GM12801 (cell line): ENCODE results near the gene CCDC177.

Experiments
- TF ChIP-seq, protein P1 (sequence below): IDR thresholded peaks from one replicate; pipeline ENCODE4 v1.5.1; 2011; ENCODE audit warnings: control low read depth; ENCODE audit not compliant: insufficient read length; ENCODE audit errors: extremely low read depth

CCDC177 gene

DNA sequence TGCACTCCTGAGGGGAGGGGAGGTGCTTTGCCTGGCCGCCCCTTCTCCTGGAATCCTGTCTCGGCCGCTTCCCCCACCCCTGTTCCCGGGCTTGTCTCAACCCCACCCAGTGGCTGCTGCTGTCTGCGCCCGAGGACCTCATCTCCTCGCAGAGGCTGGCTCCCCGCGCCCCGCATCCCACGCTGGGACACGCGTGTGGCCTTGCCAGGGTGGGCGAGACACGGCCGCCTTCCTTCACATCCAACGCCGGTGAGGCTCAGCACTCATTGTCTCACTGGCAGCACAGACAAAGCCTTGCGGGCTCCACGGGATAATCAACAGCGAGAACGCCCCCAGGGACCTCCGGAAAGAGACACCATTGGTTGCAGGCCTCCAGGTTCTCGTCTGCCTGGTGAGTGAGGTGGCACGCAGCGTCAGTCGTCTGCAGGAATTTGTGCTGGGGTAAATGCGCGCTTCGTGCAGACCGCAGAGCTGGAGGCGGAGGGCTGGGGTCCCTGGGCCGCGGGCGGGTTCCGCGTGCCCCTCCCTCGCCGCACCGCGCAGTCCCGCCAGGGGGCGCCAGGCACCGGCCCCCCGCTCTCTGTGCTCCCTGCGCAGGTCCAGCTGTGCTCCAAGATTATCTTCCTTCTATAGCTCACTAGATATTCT, 26.8 kb downstream of the CCDC177 start:
- TF ChIP-seq, protein P1, sequence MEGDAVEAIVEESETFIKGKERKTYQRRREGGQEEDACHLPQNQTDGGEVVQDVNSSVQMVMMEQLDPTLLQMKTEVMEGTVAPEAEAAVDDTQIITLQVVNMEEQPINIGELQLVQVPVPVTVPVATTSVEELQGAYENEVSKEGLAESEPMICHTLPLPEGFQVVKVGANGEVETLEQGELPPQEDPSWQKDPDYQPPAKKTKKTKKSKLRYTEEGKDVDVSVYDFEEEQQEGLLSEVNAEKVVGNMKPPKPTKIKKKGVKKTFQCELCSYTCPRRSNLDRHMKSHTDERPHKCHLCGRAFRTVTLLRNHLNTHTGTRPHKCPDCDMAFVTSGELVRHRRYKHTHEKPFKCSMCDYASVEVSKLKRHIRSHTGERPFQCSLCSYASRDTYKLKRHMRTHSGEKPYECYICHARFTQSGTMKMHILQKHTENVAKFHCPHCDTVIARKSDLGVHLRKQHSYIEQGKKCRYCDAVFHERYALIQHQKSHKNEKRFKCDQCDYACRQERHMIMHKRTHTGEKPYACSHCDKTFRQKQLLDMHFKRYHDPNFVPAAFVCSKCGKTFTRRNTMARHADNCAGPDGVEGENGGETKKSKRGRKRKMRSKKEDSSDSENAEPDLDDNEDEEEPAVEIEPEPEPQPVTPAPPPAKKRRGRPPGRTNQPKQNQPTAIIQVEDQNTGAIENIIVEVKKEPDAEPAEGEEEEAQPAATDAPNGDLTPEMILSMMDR: no peak

DNA sequence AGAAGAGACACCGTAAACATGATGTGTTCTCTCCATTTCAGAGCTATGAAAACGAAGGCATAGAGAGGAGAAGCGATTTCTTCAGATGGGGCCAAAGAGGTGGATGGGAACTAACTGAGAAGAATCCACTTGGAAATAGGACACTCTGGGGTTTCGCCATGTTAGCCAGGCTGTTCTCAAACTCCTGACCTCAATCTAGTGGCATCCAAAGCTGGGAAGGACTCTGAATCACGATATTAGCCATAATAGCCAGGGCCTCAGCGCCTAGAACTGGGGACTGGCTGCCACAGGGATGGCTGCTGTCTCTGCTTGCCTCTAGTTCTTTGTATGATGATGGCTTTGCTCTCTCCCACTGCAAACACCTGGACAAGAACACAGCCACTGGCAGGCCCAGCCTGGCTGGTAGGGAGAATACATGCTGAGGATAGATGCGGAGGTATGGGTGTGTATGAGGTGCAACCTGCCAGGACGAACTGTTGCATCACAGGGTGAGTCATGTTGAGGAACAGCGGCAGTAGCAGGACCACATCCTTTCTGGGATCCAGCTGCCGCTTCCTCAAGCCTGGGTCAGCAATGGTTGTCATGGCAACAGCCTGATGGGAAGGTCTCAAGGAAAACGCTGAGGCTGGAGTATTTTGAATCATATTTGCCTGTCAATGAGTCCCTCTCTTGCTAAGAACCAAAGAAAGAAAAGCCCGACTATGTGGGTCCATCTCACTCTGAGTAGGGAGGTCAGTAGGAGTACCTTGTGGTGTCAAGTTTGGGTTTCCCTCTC, 31.1 kb downstream of the CCDC177 start:
- TF ChIP-seq, protein P1: no peak

DNA sequence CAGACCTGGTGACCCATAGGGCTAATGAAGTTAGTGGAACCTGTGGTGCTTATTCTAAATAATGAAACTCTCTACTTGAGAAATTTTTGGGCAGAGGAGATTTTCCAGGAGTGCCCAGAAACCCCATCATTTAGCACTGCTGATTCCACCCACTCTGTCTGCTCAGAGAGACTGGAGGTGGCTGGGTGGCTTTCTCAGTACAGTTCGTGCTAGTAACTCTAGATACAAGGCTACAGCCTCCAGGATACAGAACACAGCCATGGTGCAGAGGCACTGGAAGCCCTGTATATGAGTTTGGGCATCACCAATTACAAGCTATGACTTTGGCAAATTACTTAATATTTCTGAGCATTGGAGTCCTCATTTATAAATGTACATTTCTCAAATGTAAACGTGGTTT, 32.4 kb downstream of the CCDC177 start:
- TF ChIP-seq, protein P1: no peak

DNA sequence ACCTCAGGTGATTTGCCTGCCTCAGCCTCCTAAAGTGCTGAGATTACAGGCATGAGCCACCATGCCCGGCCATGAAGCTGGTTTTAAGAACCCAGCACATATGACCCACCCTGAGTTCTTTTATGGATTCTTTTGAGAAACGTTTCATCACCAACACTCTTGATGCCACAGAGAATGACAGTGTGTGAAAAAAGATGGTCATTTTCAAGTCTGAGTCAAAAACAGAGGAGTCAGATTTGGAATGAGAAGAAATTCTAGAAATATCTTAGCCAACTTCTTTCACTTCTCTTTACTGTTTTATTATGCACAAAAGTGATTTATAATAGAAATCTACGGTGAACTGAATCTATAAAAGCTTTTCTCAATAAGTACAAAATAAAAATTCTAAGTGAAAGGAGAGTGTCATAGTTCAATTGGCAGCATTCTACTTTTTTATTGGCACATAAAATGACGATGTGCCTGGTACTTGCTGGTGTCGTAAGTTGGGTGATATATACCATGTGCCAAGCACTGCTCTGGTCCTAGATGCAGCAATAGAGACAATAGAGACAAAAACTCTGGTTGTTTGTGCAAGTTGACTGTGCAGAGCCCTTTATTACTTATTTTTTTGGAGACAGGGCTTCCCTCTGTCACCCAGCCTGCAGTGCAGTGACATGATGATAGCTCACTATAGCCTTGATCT, 33.9 kb downstream of the CCDC177 start:
- TF ChIP-seq, protein P1: no peak

DNA sequence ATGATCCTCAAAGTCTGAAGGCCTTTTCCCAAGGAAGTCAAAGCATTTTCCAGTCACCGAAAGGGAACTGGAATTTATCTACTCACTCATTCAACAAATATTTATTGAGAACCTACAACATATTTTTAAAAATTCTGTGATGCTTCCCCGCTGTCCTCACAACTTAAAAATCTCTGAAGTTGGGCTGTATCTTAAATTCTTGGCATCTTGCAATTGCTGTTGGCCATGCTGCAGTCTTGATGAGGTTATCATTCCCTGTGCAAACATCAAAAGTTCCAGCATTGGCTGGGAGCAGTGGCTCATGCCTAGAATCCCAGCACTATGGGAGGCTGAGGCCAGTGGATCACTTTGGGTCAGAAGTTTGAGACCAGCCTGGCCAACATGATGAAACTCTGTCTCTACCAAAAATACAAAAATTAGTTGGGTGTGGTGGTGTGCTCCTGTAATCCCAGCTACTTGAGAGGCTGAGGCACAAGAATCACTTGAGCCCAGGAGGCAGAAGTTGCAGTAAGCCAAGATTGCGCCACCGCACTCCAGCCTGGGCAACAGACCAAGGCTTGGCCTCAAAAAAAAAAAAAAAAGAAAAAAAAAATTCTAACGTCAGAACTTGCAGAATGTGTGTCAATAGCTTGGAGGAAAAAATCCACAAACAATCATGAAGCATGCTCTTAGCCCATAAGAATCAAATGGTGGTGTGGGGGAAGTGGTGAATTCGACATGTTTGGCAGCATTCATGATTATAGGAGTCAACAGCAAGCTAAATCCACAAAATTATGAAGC, 34.9 kb downstream of the CCDC177 start:
- TF ChIP-seq, protein P1: no peak

DNA sequence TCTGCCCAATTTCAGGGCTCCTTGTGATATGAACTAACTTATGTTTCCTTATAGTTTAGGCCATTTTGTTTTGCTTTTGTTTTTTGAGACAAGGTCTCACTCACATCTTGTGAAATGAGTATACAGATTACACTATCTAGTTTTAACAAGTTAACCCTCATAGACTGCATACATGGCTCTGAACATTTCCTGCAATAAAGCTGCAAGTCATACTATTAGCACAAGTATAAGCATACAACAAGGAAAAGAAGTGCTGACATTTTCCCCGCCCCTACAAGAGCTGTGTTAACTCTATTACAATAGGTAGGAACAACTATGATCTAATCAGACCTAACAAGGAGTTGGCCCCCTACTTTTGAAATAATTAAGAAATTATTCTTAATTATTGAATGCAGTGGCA, 35.9 kb downstream of the CCDC177 start:
- TF ChIP-seq, protein P1: no peak

DNA sequence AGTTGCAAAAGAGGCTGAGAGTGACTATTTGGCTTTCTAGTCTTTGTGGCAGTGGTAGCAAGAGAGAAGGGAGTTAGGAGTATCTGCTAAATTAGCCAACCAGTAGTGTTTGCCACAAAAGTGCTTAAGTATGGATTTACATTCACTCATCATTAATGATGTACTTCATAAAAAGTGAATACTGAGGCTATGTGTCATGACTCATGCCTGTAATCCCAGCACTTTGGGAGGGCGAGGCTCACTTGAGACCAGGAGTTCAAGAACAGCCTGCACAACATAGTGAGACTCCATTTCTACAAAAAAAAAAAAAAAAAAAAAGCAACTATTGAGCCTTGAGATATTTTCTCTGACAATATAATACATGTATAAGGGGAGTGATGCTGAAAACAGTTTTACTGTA, 36.8 kb downstream of the CCDC177 start:
- TF ChIP-seq, protein P1: no peak
